ENCODE results near the gene CDH2. TPM values are rescaled to one million over a fixed set of nuclear protein-coding genes. Genes with fewer than 3 reads are reported as not detected.

CDH2 gene
- total RNA-seq, 1 donor from 2014 or later = not detected

GRCh38 chr18:28080876-28081300, 96.0 kb downstream of the CDH2 start:
- no peak for ATAC-seq

GRCh38 chr18:28079883-28080282, 97.0 kb downstream of the CDH2 start:
- no peak for ATAC-seq

- ATAC-seq = no peak
These were observed 98.1 kb downstream of the CDH2 start for GRCh38 chr18:28078849-28079248.

- no peak for ATAC-seq
These were observed 98.6 kb downstream of the CDH2 start for GRCh38 chr18:28078298-28078697.

GRCh38 chr18:28075501-28075900, 101.4 kb downstream of the CDH2 start:
- no peak for ATAC-seq

GRCh38 chr18:28074076-28074475, 102.9 kb downstream of the CDH2 start:
- ATAC-seq = no peak

- ATAC-seq = no peak
These were observed 103.3 kb downstream of the CDH2 start for GRCh38 chr18:28073658-28074057.

- no peak for ATAC-seq
These were observed 105.7 kb downstream of the CDH2 start for GRCh38 chr18:28071199-28071598.

- ATAC-seq = no peak
These were observed 108.7 kb downstream of the CDH2 start for GRCh38 chr18:28068207-28068606.

GRCh38 chr18:28067346-28067745, 109.6 kb downstream of the CDH2 start:
- no peak for ATAC-seq

- no peak for ATAC-seq
These were observed 111.1 kb downstream of the CDH2 start for GRCh38 chr18:28065793-28066186.

GRCh38 chr18:28065031-28065792, 111.7 kb downstream of the CDH2 start:
- ATAC-seq = no peak

- ATAC-seq = no peak
These were observed 113.0 kb downstream of the CDH2 start for GRCh38 chr18:28063926-28064325.

GRCh38 chr18:28063271-28063761, 113.6 kb downstream of the CDH2 start:
- ATAC-seq = no peak

GRCh38 chr18:28062443-28062842, 114.5 kb downstream of the CDH2 start:
- no peak for ATAC-seq

GRCh38 chr18:28059861-28060260, 117.1 kb downstream of the CDH2 start:
- no peak for ATAC-seq

- no peak for ATAC-seq
These were observed 126.4 kb downstream of the CDH2 start for GRCh38 chr18:28050545-28050944.

- ATAC-seq = no peak
These were observed 128.3 kb downstream of the CDH2 start for GRCh38 chr18:28048612-28049011.

- ATAC-seq = no peak
These were observed 131.1 kb downstream of the CDH2 start for GRCh38 chr18:28045880-28046279.

- no peak for ATAC-seq
These were observed 131.6 kb downstream of the CDH2 start for GRCh38 chr18:28045176-28045810.

GRCh38 chr18:28044036-28044435, 132.9 kb downstream of the CDH2 start:
- ATAC-seq = no peak

- ATAC-seq = no peak
These were observed 133.3 kb downstream of the CDH2 start for GRCh38 chr18:28043631-28044030.

GRCh38 chr18:28041366-28041765, 135.6 kb downstream of the CDH2 start:
- ATAC-seq = no peak

GRCh38 chr18:28040716-28041115, 136.2 kb downstream of the CDH2 start:
- no peak for ATAC-seq
